SU-DHL-6 (cell line): ENCODE measurements around the gene IARS2.
"Not testable (repeated sequence)": the region's sequence is repeated elsewhere in the genome, so short reads cannot be mapped to it uniquely, and the experiment has no call there.

Experiments
- EZH2phosphoT487 ChIP-seq: fragments of 200-600 bp; sonication (generic), shearing (Covaris generic); conservative IDR thresholded peaks from 2 replicates; pipeline ENCODE4 v1.6.1; 2018; ENCODE audit warnings: mild to moderate bottlenecking, antibody characterized with exemption, low read length, moderate library complexity, mixed read lengths
- TF ChIP-seq, protein P1 (sequence below): fragments of 200-600 bp; sonication (generic); IDR thresholded peaks from one replicate; pipeline ENCODE4 v1.5.1; 2017; ENCODE audit warnings: antibody characterized with exemption, mild to moderate bottlenecking, low read length, moderate library complexity; ENCODE audit not compliant: insufficient read depth, poor library complexity, severe bottlenecking

GRCh38 chr1:220112600-220112999 lies 18.7 kb downstream of the IARS2 start:
- TF ChIP-seq, protein P1, sequence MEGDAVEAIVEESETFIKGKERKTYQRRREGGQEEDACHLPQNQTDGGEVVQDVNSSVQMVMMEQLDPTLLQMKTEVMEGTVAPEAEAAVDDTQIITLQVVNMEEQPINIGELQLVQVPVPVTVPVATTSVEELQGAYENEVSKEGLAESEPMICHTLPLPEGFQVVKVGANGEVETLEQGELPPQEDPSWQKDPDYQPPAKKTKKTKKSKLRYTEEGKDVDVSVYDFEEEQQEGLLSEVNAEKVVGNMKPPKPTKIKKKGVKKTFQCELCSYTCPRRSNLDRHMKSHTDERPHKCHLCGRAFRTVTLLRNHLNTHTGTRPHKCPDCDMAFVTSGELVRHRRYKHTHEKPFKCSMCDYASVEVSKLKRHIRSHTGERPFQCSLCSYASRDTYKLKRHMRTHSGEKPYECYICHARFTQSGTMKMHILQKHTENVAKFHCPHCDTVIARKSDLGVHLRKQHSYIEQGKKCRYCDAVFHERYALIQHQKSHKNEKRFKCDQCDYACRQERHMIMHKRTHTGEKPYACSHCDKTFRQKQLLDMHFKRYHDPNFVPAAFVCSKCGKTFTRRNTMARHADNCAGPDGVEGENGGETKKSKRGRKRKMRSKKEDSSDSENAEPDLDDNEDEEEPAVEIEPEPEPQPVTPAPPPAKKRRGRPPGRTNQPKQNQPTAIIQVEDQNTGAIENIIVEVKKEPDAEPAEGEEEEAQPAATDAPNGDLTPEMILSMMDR = not testable (repeated sequence)
- TF ChIP-seq EZH2phosphoT487 = not testable (repeated sequence)
